Inferior parietal cortex (tissue), 1 donor: ENCODE data around the gene EFNA5.

Experiments used
- DNase-seq: peaks from one replicate; pipeline ENCODE4 v3.0.0-alpha.2; 2016; ENCODE audit errors: extremely low spot score

Gene EFNA5

DNA sequence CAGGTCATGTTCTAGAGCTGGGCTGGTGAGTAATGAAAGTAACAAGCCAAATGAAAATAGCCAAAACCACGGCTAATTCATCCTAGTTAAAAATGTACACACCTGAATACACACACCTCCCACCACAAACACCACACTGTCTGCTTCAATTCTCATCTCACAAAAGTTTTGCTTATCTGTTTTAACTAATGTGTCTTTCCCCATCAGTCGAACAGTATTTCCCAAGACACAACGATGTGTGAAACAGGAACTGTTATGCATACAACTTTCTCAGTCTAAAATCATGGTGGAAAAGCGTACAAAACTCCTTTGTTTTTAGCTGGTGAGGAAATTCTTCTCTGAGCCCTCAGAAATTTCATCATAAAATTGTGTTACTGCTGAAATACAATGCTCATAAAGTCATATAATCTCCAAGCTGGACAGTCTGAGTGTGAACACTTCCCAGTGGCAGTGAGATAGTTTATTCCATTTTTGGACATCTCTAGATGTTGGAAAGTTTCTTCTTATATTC, 242.4 kb downstream of the EFNA5 start:
- DNase-seq = no peak

GRCh38 chr5:107426872-107427271, 243.9 kb downstream of the EFNA5 start:
- DNase-seq = no peak

DNA sequence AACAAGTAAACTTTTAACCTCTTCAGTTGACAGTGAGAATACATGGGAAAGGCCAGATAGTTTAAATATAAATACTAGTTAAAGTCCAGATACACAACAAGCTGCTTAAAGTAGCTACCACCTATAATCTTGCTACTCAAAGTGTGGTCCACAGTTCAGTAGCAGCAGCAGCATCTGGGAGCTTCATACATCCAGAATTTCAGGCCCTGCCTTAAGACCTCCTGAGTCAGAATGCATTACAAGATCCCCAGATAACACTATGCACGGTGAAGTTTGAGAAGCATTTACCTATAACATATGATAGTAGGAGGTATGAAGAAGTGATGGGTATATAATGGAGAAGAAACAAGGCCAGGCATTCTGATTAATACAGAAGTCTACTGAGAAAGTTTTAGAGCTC, 244.5 kb downstream of the EFNA5 start:
- DNase-seq = no peak

DNA sequence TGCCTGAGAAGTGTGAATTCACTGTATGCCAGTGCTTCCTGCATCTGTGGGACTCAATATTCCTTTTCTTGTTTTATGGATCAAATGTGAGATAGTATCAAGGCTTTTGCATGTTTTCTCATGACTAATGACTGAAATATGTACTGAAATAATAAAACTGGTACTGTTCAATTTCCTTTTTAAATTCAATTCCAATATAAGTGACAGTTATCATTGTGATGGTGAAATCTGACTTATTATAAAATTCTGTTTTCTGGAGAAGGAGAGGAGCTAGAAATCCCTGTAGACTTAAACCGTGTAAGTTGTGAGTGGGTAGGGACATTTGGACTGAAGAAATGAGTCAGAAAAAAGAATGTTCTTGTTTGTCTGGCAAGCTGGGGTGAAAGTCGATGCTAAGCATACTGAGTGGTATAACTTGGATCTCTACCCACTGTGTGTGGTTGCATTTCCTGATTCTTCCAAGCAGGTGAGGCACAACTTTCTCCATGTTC, 245.2 kb downstream of the EFNA5 start:
- DNase-seq = peak; percentile 50

GRCh38 chr5:107424491-107424890, 246.2 kb downstream of the EFNA5 start:
- DNase-seq = no peak

- no peak for DNase-seq
These were observed 248.2 kb downstream of the EFNA5 start for GRCh38 chr5:107422494-107422893.

- DNase-seq = no peak
These were observed 251.2 kb downstream of the EFNA5 start for GRCh38 chr5:107419498-107419897.

- no peak for DNase-seq
These were observed 251.8 kb downstream of the EFNA5 start for GRCh38 chr5:107418902-107419301.

DNA sequence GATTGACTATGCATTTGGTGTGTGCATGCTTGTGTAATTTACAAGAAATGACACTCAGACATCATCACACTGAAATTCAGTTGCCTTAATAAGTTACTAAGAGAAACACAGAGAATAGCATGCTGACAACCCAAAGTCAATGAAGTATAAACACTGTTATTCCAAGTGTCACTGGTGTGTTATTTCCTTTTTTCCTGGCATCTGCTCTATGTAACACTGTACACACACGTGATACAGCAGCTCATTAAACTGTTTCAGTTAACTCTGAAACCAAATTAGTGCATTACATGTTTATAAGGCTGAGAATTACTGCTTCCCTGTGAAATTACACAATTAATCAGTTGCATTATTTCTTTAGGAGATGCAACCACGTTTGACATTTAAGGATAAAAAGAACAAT, 252.7 kb downstream of the EFNA5 start:
- DNase-seq = no peak

- no peak for DNase-seq
These were observed 255.0 kb downstream of the EFNA5 start for GRCh38 chr5:107415762-107416161.

- no peak for DNase-seq
These were observed 255.9 kb downstream of the EFNA5 start for GRCh38 chr5:107414802-107415201.

GRCh38 chr5:107413754-107414153, 257.0 kb downstream of the EFNA5 start:
- no peak for DNase-seq

GRCh38 chr5:107408564-107408963, 262.2 kb downstream of the EFNA5 start:
- DNase-seq = no peak

- no peak for DNase-seq
These were observed 262.9 kb downstream of the EFNA5 start for GRCh38 chr5:107407713-107408298.

- no peak for DNase-seq
These were observed 266.0 kb downstream of the EFNA5 start for GRCh38 chr5:107404595-107405374.

- no peak for DNase-seq
These were observed 267.3 kb downstream of the EFNA5 start for GRCh38 chr5:107403228-107403953.

DNA sequence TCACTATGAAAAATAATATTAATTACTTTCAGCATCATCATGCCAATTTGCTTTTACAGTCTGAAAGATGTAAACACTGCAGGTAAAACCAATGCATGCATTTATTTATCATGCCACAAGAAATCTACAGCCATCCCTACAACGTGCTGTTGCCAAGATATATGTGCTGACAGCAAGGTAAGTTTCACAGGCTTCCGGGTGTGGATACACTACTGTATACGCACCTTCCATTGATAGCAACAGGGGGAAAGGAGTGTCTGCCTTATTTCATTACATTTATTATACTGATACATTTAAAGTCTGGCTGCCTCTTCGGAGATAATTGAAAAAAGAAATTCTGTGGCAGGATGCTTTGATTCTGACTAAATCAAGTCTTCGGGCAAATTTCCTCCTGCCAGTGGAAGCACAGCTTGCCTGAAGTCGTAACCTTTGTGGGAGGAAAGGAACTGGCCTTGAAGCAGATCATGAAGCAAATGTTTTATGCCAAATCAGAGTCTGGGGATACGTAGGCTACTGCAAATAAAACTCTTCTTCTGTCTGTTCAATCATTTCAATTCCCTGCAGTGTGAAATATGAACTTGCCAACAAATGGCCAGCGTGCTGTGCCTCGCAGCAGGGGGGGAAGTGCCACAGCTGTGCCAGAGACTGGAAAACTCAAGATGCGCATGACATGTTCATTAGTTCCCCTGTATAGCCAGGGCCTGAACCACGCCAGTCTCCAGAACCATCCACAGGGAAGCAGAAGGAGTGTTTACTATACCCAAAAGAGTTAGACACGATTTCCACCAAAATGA, 268.1 kb downstream of the EFNA5 start:
- no peak for DNase-seq

- no peak for DNase-seq
These were observed 269.1 kb downstream of the EFNA5 start for GRCh38 chr5:107401470-107402122.

- no peak for DNase-seq
These were observed 270.4 kb downstream of the EFNA5 start for GRCh38 chr5:107400328-107400727.

- DNase-seq = no peak
These were observed 272.0 kb downstream of the EFNA5 start for GRCh38 chr5:107398703-107399102.

DNA sequence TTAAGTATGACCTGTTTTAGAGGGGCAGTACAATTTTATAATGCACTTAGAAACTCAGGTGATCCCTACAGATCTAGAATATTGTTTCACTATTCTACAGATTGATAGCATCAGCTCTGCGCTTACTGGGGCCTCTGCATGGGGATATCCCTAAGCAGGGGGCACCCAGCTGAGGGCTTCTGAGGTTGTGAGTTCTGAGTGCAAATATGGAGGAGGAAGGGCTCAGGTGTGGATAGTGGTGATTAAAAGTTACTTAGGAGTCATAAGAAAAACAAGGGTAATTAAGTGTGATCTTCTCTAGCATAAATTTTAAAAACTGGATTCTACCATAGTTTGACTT, 274.4 kb downstream of the EFNA5 start:
- no peak for DNase-seq
